ENCODE measurements around the gene ALDH1A2. TPM values are rescaled to one million over a fixed set of nuclear protein-coding genes. Genes with fewer than 3 reads are reported as not detected.

Gene ALDH1A2
- total RNA-seq, 4 donors from 2014 or later, result 5.5 to 41.5 (median 15.1) TPM

GRCh38 chr15:57957113-57957512 lies 108.4 kb downstream of the ALDH1A2 start:
- Histone ChIP-seq H3K27ac (no peak overlapping the region), H3K9me3 (no peaks in the 10 kb centered on the region), H3K4me1 (no peaks in the 10 kb centered on the region), H3K4me3 (no peak overlapping the region), H3K36me3 (no peaks in the 10 kb centered on the region), H3K27me3 (no peaks in the 10 kb centered on the region)
- WGBS, 2 donors (ENCODE audit: low coverage in 1 of 2), result 82 to 93% methylated on average over 2 to 4 of the region's 5 CpGs
- TF ChIP-seq, protein P1, sequence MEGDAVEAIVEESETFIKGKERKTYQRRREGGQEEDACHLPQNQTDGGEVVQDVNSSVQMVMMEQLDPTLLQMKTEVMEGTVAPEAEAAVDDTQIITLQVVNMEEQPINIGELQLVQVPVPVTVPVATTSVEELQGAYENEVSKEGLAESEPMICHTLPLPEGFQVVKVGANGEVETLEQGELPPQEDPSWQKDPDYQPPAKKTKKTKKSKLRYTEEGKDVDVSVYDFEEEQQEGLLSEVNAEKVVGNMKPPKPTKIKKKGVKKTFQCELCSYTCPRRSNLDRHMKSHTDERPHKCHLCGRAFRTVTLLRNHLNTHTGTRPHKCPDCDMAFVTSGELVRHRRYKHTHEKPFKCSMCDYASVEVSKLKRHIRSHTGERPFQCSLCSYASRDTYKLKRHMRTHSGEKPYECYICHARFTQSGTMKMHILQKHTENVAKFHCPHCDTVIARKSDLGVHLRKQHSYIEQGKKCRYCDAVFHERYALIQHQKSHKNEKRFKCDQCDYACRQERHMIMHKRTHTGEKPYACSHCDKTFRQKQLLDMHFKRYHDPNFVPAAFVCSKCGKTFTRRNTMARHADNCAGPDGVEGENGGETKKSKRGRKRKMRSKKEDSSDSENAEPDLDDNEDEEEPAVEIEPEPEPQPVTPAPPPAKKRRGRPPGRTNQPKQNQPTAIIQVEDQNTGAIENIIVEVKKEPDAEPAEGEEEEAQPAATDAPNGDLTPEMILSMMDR (IDR thresholded peaks at IDR 0.05), result no peak
- TF ChIP-seq EP300 (IDR thresholded peaks at IDR 0.05) (no peak), POLR2A (IDR thresholded peaks at IDR 0.05) (no peak), POLR2AphosphoS5 (IDR thresholded peaks at IDR 0.05) (no peak)
- ATAC-seq, result no peak

GRCh38 chr15:57953874-57954273 lies 111.6 kb downstream of the ALDH1A2 start:
- no peaks in the 10 kb centered on the region for H3K36me3 ChIP-seq
- no peak overlapping the region for H3K4me3 ChIP-seq
- H3K27me3 ChIP-seq, result no peaks in the 10 kb centered on the region
- no peaks in the 10 kb centered on the region for H3K9me3 ChIP-seq
- no peak overlapping the region for H3K27ac ChIP-seq
- ATAC-seq, result no peak
- TF ChIP-seq, protein P1 (IDR thresholded peaks at IDR 0.05), result no peak
- TF ChIP-seq POLR2AphosphoS5 (IDR thresholded peaks at IDR 0.05) (no peak), POLR2A (IDR thresholded peaks at IDR 0.05) (no peak), EP300 (IDR thresholded peaks at IDR 0.05) (no peak)
- WGBS, 2 donors (ENCODE audit: low coverage in 1 of 2), result 70 to 100% methylated on average over 1 to 2 of the region's 2 CpGs
- no peaks in the 10 kb centered on the region for H3K4me1 ChIP-seq

- ATAC-seq, result no peak
- no peaks in the 10 kb centered on the region for H3K36me3 ChIP-seq
- no peaks in the 10 kb centered on the region for H3K27me3 ChIP-seq
- H3K9me3 ChIP-seq, result no peaks in the 10 kb centered on the region
- no peaks in the 10 kb centered on the region for H3K4me1 ChIP-seq
- no peak overlapping the region for H3K27ac ChIP-seq
- no peak overlapping the region for H3K4me3 ChIP-seq
- 78 to 88% methylated on average over 4 to 7 of the region's 7 CpGs for WGBS, 2 donors (ENCODE audit: low coverage in 1 of 2)
- TF ChIP-seq, protein P1 (IDR thresholded peaks at IDR 0.05), result no peak
- TF ChIP-seq POLR2AphosphoS5 (IDR thresholded peaks at IDR 0.05) (no peak), POLR2A (IDR thresholded peaks at IDR 0.05) (no peak), EP300 (IDR thresholded peaks at IDR 0.05) (no peak)
Observed at GRCh38 chr15:57951328-57951932, 114.1 kb downstream of the ALDH1A2 start.

- 79 to 88% methylated on average over 8 of the region's 8 CpGs for WGBS, 2 donors (ENCODE audit: low coverage in 1 of 2)
- Histone ChIP-seq H3K4me1 (no peaks in the 10 kb centered on the region), H3K36me3 (no peaks in the 10 kb centered on the region), H3K4me3 (no peak overlapping the region), H3K27ac (no peak overlapping the region), H3K27me3 (no peaks in the 10 kb centered on the region), H3K9me3 (no peaks in the 10 kb centered on the region)
- ATAC-seq, result no peak
- TF ChIP-seq EP300 (IDR thresholded peaks at IDR 0.05) (no peak), POLR2AphosphoS5 (IDR thresholded peaks at IDR 0.05) (no peak), POLR2A (IDR thresholded peaks at IDR 0.05) (no peak)
- TF ChIP-seq, protein P1 (IDR thresholded peaks at IDR 0.05), result no peak
Observed at GRCh38 chr15:57950381-57950946, 115.0 kb downstream of the ALDH1A2 start.

- Histone ChIP-seq H3K4me1 (no peaks in the 10 kb centered on the region), H3K27me3 (no peaks in the 10 kb centered on the region), H3K27ac (no peak overlapping the region), H3K9me3 (no peaks in the 10 kb centered on the region), H3K4me3 (no peak overlapping the region), H3K36me3 (no peaks in the 10 kb centered on the region)
- TF ChIP-seq POLR2A (IDR thresholded peaks at IDR 0.05) (no peak), POLR2AphosphoS5 (IDR thresholded peaks at IDR 0.05) (no peak)
- TF ChIP-seq, protein P1 (IDR thresholded peaks at IDR 0.05), result no peak
- no peak for ATAC-seq
- WGBS, 2 donors (ENCODE audit: low coverage in 1 of 2), result 100% methylated on average over 1 to 2 of the region's 3 CpGs
Observed at GRCh38 chr15:57949374-57949943, 116.1 kb downstream of the ALDH1A2 start.

All from gastroesophageal sphincter (tissue), 4 donors.